LNCaP clone FGC (cell line): ENCODE data around the gene CCL19.

Source experiments
- DNase-seq: peaks from one replicate; pipeline ENCODE4 v3.0.0-alpha.2; 2011; ENCODE audit warnings: low read depth
- H3K4me3 ChIP-seq: 2 replicates; pipeline ENCODE4 v1.5.1; 2011; ENCODE audit warnings: mild to moderate bottlenecking, low read depth, low read length, control low read depth
- TF ChIP-seq, protein P1 (sequence below): IDR thresholded peaks from 2 replicates; pipeline ENCODE4 v1.5.1; 2012; ENCODE audit warnings: mild to moderate bottlenecking; ENCODE audit not compliant: control insufficient read depth, insufficient read depth; ENCODE audit errors: extremely low read depth

The CCL19 gene

DNA sequence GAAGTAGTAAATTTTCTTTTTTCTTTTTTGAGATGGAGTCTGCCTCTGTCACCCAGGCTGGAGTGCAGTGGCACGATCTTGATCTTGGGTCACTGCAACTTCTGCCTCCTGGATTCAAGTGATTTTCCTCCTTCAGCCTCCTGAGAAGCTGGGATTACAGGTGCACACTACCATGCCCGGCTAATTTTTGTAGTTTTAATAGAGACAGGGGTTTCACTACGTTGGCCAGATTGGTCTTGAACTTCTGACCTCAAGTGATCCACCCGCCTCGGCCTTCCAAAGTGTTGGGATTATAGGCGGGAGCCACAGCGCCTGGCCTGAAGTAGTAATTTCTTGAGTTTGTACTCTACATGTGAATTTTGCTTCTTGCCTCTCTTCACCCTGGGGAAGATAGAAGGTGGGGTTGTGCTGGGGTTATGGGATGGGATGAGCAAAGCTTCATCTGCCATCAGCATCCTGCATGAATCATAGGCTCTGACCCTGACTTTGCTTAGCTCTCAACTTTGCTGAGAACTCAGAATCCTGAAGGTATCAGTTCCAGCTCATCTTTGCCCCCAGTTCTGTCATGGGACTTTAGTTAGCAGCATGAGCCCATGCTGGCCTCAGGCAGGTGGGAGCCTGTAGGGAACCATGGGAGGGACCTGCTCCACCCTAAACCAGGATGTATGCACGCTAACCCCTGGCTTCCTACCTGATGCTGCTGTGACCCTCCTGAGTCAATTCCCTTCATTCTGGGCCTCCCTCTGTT lies 28.1 kb upstream of the CCL19 start:
- DNase-seq: no peak
- TF ChIP-seq, protein P1, sequence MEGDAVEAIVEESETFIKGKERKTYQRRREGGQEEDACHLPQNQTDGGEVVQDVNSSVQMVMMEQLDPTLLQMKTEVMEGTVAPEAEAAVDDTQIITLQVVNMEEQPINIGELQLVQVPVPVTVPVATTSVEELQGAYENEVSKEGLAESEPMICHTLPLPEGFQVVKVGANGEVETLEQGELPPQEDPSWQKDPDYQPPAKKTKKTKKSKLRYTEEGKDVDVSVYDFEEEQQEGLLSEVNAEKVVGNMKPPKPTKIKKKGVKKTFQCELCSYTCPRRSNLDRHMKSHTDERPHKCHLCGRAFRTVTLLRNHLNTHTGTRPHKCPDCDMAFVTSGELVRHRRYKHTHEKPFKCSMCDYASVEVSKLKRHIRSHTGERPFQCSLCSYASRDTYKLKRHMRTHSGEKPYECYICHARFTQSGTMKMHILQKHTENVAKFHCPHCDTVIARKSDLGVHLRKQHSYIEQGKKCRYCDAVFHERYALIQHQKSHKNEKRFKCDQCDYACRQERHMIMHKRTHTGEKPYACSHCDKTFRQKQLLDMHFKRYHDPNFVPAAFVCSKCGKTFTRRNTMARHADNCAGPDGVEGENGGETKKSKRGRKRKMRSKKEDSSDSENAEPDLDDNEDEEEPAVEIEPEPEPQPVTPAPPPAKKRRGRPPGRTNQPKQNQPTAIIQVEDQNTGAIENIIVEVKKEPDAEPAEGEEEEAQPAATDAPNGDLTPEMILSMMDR: no peak
- no peak overlapping the region for H3K4me3 ChIP-seq

DNA sequence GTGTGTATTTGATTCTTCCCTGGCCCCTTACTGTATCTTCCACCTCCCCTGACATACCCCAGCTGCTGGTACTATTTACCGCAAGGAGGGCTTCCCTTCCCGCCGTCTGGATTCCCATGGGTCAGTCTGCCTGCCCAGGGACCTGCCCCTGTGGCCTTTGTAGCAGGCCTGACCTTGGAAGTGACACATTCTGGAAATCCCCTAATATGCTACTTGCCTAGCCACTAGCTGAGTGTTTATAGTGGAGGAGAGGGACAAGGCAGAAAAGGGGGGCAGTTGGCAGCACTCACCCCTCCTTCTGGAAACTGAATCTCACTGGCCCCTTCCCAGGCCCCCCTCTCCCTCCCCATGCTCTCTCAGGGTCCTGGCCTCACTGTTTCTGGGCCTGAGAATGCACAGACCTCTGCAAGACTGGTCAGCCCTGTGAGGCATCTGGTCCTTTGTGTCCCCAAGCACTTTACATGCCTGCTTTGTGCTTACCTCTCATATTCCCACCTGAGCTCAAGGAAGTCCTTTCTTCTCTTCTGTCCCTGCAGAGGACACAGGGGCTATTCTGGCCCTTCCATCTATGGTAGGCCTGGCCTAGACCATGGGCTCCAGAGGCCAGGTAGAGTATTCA lies 27.0 kb upstream of the CCL19 start:
- TF ChIP-seq, protein P1: no peak
- no peak overlapping the region for H3K4me3 ChIP-seq
- DNase-seq: no peak

DNA sequence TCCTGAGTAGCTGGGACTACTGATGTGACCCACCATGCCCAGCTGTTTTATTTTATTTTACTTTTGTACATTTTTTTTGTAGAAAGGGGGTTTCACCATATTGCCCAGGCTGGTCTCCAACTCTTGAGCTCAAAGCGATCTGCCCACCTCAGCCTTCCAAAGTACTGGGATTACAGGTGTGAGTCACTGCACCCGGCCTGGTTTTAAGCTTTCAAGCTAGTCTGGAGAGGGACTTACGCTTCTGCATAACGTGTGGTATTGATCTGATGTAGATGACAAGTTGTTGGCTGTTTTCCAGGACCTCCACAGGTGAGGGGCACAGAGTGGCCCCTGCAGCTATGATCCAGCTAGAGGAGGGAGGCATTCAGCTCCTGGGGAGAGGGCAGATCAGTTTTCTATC lies 25.6 kb upstream of the CCL19 start:
- DNase-seq: no peak
- H3K4me3 ChIP-seq: no peak overlapping the region
- TF ChIP-seq, protein P1: no peak

DNA sequence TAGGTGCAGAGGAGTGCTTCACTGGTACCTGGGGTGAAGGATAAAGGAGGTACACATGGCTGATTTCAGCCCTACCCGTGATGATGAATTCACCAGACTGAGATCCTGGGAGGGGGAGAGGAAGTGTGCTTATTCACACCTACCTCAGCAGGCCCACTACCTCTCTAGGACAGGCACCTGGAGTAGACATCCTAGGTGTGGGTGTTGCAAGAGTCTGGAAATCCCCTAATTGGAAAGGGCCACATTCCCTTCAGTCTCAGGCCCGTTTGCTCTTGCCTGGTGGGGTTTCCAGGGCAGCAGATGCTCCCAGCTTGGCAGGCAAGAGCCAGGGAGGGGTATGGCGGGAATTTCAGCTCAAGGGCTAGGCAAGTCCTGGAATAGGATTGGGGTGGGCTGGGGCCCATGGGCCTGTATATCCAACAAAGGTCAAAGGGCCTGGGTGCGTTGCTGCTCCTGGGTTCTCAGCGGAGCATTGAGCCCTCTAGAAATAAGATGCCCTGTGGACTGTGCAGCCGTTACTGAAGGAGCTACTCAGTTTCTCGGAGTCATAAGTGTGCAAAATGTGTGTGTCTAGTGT lies 24.7 kb upstream of the CCL19 start:
- DNase-seq: no peak
- no peak overlapping the region for H3K4me3 ChIP-seq
- TF ChIP-seq, protein P1: no peak

DNA sequence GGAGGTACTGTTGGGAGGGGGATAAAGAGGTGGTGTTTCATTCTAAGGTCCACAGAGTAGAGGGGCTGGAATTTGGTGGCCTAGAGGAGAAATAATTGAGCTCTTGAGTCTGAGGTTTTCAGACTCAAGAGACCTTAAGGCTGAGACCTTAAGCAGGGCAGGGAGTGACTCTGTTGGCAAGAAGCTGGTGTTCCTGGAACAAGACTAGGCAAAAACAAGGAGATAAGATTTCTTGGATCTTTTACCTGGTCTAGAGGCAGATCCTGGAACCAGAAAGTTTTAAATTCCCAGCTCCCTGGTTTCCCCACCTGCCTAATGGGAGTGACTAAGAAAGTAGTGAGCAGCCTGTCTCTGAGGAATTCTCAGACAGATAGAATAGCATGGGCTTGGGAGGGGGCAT lies 22.9 kb upstream of the CCL19 start:
- TF ChIP-seq, protein P1: no peak
- DNase-seq: no peak
- H3K4me3 ChIP-seq: no peak overlapping the region

DNA sequence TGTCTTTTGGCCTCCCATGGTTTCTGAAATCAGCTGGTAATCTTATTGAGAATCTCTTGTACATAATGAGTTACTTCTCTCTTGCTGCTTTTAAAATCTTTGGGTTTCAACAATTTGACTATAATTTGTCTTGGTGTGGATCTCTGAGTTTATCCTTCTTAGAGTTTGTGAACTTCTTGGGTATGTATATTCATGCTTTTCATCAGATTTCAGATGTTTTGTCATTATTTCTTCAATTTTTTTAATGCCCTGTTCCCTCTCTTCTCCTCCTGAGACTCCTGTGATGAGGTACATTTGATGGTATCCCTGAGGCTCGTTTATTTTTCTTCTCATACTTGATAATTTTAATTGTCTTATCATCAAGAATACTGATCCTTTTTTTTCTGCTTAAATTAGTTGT lies 21.1 kb upstream of the CCL19 start:
- TF ChIP-seq, protein P1: no peak
- DNase-seq: no peak
- no peak overlapping the region for H3K4me3 ChIP-seq
